PC-3 (cell line): ENCODE measurements around the gene PTCD1.

Experiments
- CTCF ChIP-seq: fragments of 300-600 bp; sonication (generic); conservative IDR thresholded peaks from 2 replicates; pipeline ENCODE4 v1.5.1; 2017; ENCODE audit warnings: antibody characterized with exemption, low read depth, mild to moderate bottlenecking, low read length
- EZH2 ChIP-seq: fragments of 300-600 bp; sonication (generic); IDR thresholded peaks from one replicate; pipeline ENCODE4 v1.6.1; 2017; ENCODE audit warnings: antibody characterized with exemption, mild to moderate bottlenecking, low read length; ENCODE audit not compliant: unreplicated experiment

DNA sequence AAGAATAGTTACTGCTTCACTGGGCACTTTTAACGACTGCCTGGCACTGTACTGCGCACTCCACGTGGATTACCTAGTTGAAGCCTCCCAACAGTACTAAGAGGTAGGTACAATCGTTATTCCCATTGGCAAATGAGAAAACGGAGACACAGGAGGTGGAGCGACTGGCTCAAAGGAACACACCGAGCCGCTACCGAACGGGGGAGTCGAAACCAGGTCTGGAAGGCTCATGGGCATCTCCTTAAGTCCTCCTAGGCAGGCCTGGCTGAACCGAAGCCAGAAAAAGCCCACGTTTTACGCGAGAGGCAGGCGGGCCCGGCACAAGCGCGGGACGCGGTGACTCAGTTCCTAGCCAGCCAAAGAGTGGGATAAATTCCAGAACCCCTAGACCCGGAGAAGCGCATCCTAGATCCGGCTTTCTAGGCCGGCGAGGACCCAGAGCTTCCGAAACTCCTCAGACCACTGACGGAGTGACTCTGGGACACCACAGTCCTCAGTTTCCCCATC, 30.7 kb downstream of the PTCD1 start:
- TF ChIP-seq CTCF (no peak), EZH2 (no peak)
